Vagina (tissue), 2 donors: ENCODE measurements around the gene STRN4. TPM values are rescaled to one million over a fixed set of nuclear protein-coding genes. Genes with fewer than 3 reads are reported as not detected.

Experiments
- DNase-seq, 2 donors: peaks; one replicate each; pipeline ENCODE4 v3.0.0-alpha.2; 2017; ENCODE audit errors: extremely low spot score in 2 of 2
- H3K27ac ChIP-seq: fragments of 200-600 bp; sonication (generic); one replicate; pipeline ENCODE4 v1.5.1; 2019
- H3K27me3 ChIP-seq: fragments of 200-600 bp; sonication (generic); one replicate; pipeline ENCODE4 v1.5.1; 2019
- H3K36me3 ChIP-seq, 2 donors: fragments of 200-600 bp; sonication (generic); one replicate each; pipeline ENCODE4 v1.5.1; 2017 to 2019
- H3K4me1 ChIP-seq: fragments of 200-600 bp; sonication (generic); one replicate; pipeline ENCODE4 v1.5.1; 2019
- H3K4me3 ChIP-seq, 2 donors: fragments of 200-600 bp; sonication (generic); 1 replicate in 1 of 2; 2 replicates in 1 of 2; pipeline ENCODE4 v1.5.1; 2016 to 2019
- H3K9me3 ChIP-seq: fragments of 200-600 bp; sonication (generic); one replicate; pipeline ENCODE4 v1.5.1; 2019
- POLR2A ChIP-seq, 2 donors: fragments of 450-650 bp; IDR thresholded peaks; one replicate each; pipeline ENCODE4 v1.6.1; 2017; ENCODE audit warnings: antibody characterized with exemption in 2 of 2, mild to moderate bottlenecking in 2 of 2, moderate library complexity in 2 of 2
- POLR2AphosphoS5 ChIP-seq, 2 donors: sonication (generic); formaldehyde crosslinking; IDR thresholded peaks; one replicate each; pipeline ENCODE4 v1.9.0; 2017; ENCODE audit warnings: antibody characterized with exemption in 2 of 2, mild to moderate bottlenecking in 2 of 2, low read depth in 1 of 2; ENCODE audit not compliant: insufficient read depth in 1 of 2
- intact Hi-C: fragments of 100-400 bp; cut with DNase I; formaldehyde crosslinking; loops from one replicate; pipeline ENCODE4 v1.15.1; 2023
- total RNA-seq: library from RNA; depleted of rRNA; stranded (reverse); fragments of >200 nt; gene quantifications from one replicate; pipeline ENCODE4 v1.2.3, GENCODE V29; 2016
- TF ChIP-seq, protein P1 (sequence below), 3 experiments: fragments of 450-650 bp in 2 of 3; fragments of 200-600 bp in 1 of 3; sonication (generic) in 1 of 3; IDR thresholded peaks; one replicate each; pipeline ENCODE4 v1.5.1; 2017 to 2019; ENCODE audit warnings: antibody characterized with exemption in 3 of 3, mild to moderate bottlenecking in 2 of 3, moderate library complexity in 2 of 3

The STRN4 gene
- total RNA-seq, 1 donor from 2014 or later = 85.0 TPM

DNA sequence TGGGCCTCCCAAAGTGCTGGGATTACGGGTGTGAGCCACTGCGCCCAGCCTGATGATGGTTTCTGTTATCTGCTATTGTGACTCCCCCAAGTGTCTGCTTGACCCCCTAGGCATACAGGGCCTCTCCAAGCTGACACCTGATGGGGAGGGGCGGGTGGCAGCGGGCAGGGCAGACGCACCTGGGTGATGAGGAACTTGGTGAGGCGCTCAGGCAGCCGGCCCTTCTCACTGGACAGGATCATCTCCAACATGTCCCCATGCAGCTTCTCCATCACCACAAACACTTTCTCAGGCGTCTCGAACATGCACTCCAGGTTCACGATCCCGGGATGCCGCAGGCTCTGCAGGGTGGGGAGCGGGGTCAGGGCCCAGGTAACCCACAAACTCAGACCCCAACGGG lies 56.9 kb downstream of the STRN4 start:
- Histone ChIP-seq H3K27ac (no peak overlapping the region), H3K36me3 (peaks cover 10 to 90% of the 10 kb centered on the region in 2 donors), H3K4me1 (no peaks in the 10 kb centered on the region), H3K27me3 (no peaks in the 10 kb centered on the region), H3K9me3 (no peaks in the 10 kb centered on the region), H3K4me3 (no peak overlapping the region)
- TF ChIP-seq, protein P1, sequence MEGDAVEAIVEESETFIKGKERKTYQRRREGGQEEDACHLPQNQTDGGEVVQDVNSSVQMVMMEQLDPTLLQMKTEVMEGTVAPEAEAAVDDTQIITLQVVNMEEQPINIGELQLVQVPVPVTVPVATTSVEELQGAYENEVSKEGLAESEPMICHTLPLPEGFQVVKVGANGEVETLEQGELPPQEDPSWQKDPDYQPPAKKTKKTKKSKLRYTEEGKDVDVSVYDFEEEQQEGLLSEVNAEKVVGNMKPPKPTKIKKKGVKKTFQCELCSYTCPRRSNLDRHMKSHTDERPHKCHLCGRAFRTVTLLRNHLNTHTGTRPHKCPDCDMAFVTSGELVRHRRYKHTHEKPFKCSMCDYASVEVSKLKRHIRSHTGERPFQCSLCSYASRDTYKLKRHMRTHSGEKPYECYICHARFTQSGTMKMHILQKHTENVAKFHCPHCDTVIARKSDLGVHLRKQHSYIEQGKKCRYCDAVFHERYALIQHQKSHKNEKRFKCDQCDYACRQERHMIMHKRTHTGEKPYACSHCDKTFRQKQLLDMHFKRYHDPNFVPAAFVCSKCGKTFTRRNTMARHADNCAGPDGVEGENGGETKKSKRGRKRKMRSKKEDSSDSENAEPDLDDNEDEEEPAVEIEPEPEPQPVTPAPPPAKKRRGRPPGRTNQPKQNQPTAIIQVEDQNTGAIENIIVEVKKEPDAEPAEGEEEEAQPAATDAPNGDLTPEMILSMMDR (IDR thresholded peaks at IDR 0.05) = no peak
- TF ChIP-seq POLR2A (IDR thresholded peaks at IDR 0.05) (no peak), POLR2AphosphoS5 (IDR thresholded peaks at IDR 0.05; ENCODE audit: insufficient read depth in 1 of 2, low read depth in 1 of 2) (no peak)
- DNase-seq = no peak
- intact Hi-C loops = no loop called here

DNA sequence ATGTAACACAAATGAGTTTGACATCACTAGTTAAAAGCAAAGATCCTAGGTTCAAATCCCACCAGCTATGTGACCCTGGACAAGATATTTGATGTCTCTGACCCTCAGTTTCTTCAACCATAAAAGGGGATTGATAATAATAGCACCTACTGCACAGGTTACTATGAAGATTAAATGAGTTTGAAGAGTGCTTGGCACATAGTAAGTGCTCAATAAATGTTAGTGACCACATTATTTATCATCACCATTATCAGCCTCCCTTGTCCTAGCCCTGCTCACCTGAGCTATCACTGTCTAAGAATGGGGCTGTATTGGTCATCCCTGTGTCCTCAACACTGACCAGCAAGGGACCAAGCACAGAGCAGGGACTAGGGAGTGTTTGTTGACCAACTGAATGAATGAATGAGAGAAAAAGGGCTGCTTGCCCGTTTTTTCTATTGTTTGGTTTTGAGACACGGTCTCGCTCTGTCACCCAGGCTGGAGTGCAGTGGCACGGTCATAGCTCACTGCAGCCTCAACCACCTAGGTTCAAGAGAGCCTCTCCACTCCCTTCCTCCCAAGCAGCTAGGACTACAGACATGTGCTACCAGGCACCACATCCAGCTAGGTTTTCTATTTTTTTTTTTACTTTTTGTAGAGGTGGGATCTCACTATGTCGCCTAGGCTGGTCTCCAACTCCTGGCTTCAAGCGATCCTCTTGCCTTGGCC lies 58.7 kb downstream of the STRN4 start:
- Histone ChIP-seq H3K4me3 (no peak overlapping the region), H3K27ac (no peak overlapping the region), H3K9me3 (no peaks in the 10 kb centered on the region), H3K36me3 (peaks cover 10 to 90% of the 10 kb centered on the region in 2 donors), H3K4me1 (no peaks in the 10 kb centered on the region), H3K27me3 (no peaks in the 10 kb centered on the region)
- intact Hi-C loops = no loop called here
- TF ChIP-seq POLR2AphosphoS5 (IDR thresholded peaks at IDR 0.05; ENCODE audit: insufficient read depth in 1 of 2, low read depth in 1 of 2) (no peak), POLR2A (IDR thresholded peaks at IDR 0.05) (no peak)
- TF ChIP-seq, protein P1 (IDR thresholded peaks at IDR 0.05) = no peak
- DNase-seq = no peak

DNA sequence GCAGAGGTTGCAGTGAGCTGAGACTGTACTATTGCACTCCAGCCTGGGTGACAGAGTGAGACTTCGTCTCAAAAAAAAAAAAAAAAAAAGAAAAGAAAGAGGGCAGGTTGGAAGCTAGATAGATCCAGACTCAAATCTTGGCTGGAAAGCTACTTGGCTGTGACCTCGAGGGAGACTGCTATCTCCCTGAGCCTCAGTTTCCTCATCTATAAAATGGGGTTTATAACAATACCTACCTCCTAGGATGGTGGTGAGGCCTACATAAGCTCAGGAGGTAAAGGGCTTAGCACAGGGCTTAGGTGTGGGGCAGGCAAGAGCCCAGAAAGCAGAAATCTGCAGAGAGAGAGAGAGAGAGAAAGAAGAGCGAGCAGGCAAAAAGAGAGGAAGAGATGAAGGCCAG lies 61.1 kb downstream of the STRN4 start:
- TF ChIP-seq POLR2AphosphoS5 (IDR thresholded peaks at IDR 0.05; ENCODE audit: insufficient read depth in 1 of 2, low read depth in 1 of 2) (no peak), POLR2A (IDR thresholded peaks at IDR 0.05) (no peak)
- intact Hi-C loops = no loop called here
- no peak overlapping the region for H3K27ac ChIP-seq

DNA sequence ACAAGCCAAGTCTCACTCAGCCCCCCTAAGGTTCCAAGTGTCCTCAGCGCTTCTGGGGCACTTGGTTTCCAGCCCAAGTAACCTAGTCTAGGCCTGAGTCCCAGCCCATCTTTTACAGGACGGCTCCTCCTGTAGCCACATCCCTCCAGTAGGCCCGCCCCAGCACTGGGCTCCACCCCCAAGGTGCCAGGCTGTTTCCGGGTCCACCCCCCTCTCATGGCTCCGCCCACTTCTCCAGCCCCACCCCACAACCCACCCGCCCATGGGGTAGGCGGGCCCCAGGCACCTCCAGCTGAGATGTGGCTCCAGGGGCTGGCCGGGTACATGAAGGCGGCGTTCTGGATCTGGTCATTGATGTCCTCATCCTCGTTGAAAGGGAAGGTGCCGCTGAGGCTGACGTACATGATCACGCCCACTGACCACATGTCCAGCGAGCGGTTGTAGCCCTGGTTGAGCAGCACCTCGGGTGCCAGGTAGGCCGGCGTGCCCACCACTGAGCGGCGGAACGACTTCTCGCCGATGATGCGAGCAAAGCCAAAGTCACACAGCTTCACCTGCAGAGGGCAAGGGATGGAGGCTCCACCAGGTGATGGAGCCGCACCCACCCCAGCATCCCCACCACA lies 68.0 kb downstream of the STRN4 start:
- Histone ChIP-seq H3K27me3 (no peaks in the 10 kb centered on the region), H3K36me3 (peaks cover 0 to 90% of the 10 kb centered on the region in 2 donors), H3K27ac (no peak overlapping the region), H3K4me3 (no peak overlapping the region), H3K4me1 (no peaks in the 10 kb centered on the region), H3K9me3 (no peaks in the 10 kb centered on the region)
- intact Hi-C loops = loop anchor here (5.0 kb wide), 1 partner anchor 196 kb away; no protein-coding TSS in a partner anchor
- TF ChIP-seq, protein P1 (IDR thresholded peaks at IDR 0.05) = no peak
- DNase-seq = no peak

More for the DNA sequence above, 61.1 kb downstream of the STRN4 start:
- Histone ChIP-seq H3K4me1 (no peaks in the 10 kb centered on the region), H3K27me3 (no peaks in the 10 kb centered on the region), H3K9me3 (no peaks in the 10 kb centered on the region), H3K36me3 (peaks cover 4 to 89% of the 10 kb centered on the region in 2 donors), H3K4me3 (no peak overlapping the region)
- no peak for DNase-seq

DNA sequence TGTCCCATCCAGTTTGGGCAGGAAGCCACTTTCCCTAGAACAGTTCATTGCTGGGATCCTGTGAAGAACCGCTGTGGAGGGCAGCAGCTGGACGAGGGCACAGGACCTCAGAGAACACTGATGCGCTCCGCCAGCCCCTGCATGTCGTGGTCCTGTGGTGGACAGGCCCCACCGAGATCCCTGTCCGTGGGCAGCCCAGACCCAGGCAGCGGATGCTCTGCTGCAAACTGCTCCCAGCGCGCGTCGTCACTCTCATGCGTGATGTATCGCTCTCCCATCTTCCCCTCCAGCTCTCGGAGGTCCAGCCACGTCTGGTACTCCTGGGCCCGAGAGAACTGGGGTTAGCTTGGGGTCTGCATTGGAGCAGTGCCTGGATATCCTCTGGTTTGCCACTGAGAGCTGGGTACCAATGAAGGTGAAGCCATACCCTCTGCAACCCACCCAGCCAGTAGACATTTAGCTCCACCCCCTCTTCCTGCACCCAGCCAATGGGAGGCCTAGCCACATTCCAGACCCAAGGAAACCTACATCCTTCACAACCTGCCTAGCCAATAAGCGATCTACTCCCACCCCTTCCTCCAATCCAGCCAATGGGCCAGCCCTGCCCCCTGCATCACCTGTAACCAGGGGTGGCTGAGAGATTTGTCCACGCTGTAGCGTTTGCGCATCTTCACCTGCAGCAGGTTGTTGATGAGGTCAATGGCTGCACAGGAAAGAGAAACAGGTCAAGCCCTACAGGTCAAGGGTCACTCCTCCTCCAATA lies 71.7 kb downstream of the STRN4 start:
- no peaks in the 10 kb centered on the region for H3K27me3 ChIP-seq
- TF ChIP-seq, protein P1 (IDR thresholded peaks at IDR 0.05) = no peak
- no peak for TF ChIP-seq POLR2AphosphoS5 (IDR thresholded peaks at IDR 0.05; ENCODE audit: insufficient read depth in 1 of 2, low read depth in 1 of 2)
- TF ChIP-seq POLR2A (IDR thresholded peaks at IDR 0.05) = no peak
- DNase-seq = no peak
- H3K4me1 ChIP-seq = no peaks in the 10 kb centered on the region
- H3K36me3 ChIP-seq = peaks cover 0 to 60% of the 10 kb centered on the region in 2 donors
- intact Hi-C loops = loop anchor here (5.0 kb wide), 1 partner anchor 192 kb away; no protein-coding TSS in a partner anchor
- no peak overlapping the region for H3K4me3 ChIP-seq
- no peaks in the 10 kb centered on the region for H3K9me3 ChIP-seq
- H3K27ac ChIP-seq = no peak overlapping the region
